ENCODE results near the gene CRLF1. TPM values are rescaled to one million over a fixed set of nuclear protein-coding genes. Genes with fewer than 3 reads are reported as not detected.
"Not testable (repeated sequence)": the region's sequence is repeated elsewhere in the genome, so short reads cannot be mapped to it uniquely, and the experiment has no call there.

CRLF1 gene
- total RNA-seq, 1 donor from 2014 or later: 23.4 TPM

- Histone ChIP-seq H3K4me3 (peak overlapping the region; percentile 16), H3K36me3 (no peaks in the 10 kb centered on the region), H3K27me3 (peaks cover 77% of the 10 kb centered on the region), H3K4me1 (peaks cover 21% of the 10 kb centered on the region), H3K9me3 (no peaks in the 10 kb centered on the region), H3K27ac (no peak overlapping the region)
- TF ChIP-seq CTCF (IDR thresholded peaks at IDR 0.05): no peak
- intact Hi-C loops (cut with DNase I): no loop called here
- no peak for DNase-seq
- ATAC-seq: no peak
These were observed 1.4 kb downstream of the CRLF1 start for GRCh38 chr19:18605196-18605545.

- Histone ChIP-seq H3K9me3 (no peaks in the 10 kb centered on the region), H3K27me3 (peaks cover 77% of the 10 kb centered on the region), H3K27ac (no peak overlapping the region), H3K4me1 (peaks cover 19% of the 10 kb centered on the region), H3K36me3 (no peaks in the 10 kb centered on the region), H3K4me3 (no peak overlapping the region)
- ATAC-seq (no peak), DNase-seq (no peak)
- intact Hi-C loops (cut with DNase I): no loop called here
- TF ChIP-seq CTCF (IDR thresholded peaks at IDR 0.05): no peak
These were observed 1.8 kb downstream of the CRLF1 start for GRCh38 chr19:18604820-18605159.

- H3K27me3 ChIP-seq: peaks cover 77% of the 10 kb centered on the region
- DNase-seq (no peak), ATAC-seq (no peak)
- H3K4me3 ChIP-seq: no peak overlapping the region
- H3K36me3 ChIP-seq: no peaks in the 10 kb centered on the region
- H3K9me3 ChIP-seq: no peaks in the 10 kb centered on the region
- no peak for TF ChIP-seq CTCF (IDR thresholded peaks at IDR 0.05)
- H3K4me1 ChIP-seq: peaks cover 18% of the 10 kb centered on the region
- intact Hi-C loops (cut with DNase I): no loop called here
- no peak overlapping the region for H3K27ac ChIP-seq
These were observed 2.4 kb downstream of the CRLF1 start for GRCh38 chr19:18603958-18604819.

- intact Hi-C loops (cut with DNase I): no loop called here
- peaks cover 75% of the 10 kb centered on the region for H3K27me3 ChIP-seq
These were observed 3.2 kb downstream of the CRLF1 start for GRCh38 chr19:18603255-18603957.

GRCh38 chr19:18601875-18602274, 4.7 kb downstream of the CRLF1 start:
- intact Hi-C loops (cut with DNase I): no loop called here
- no peak overlapping the region for H3K27ac ChIP-seq
- H3K27me3 ChIP-seq: peaks cover 63% of the 10 kb centered on the region
- peaks cover 8% of the 10 kb centered on the region for H3K4me1 ChIP-seq
- no peaks in the 10 kb centered on the region for H3K36me3 ChIP-seq
- no peak overlapping the region for H3K4me3 ChIP-seq
- no peak for TF ChIP-seq CTCF (IDR thresholded peaks at IDR 0.05)
- H3K9me3 ChIP-seq: no peaks in the 10 kb centered on the region
- ATAC-seq: no peak
- DNase-seq: no peak

More at GRCh38 chr19:18603255-18603957, 3.2 kb downstream of the CRLF1 start:
- ATAC-seq (peak; percentile 11), DNase-seq (no peak)
- Histone ChIP-seq H3K4me1 (peaks cover 18% of the 10 kb centered on the region), H3K36me3 (no peaks in the 10 kb centered on the region), H3K27ac (no peak overlapping the region), H3K9me3 (no peaks in the 10 kb centered on the region), H3K4me3 (no peak overlapping the region)
- peak; percentile 30 for TF ChIP-seq CTCF (IDR thresholded peaks at IDR 0.05)

GRCh38 chr19:18600692-18601397, 5.8 kb downstream of the CRLF1 start:
- H3K4me3 ChIP-seq; DNase-seq; ATAC-seq; H3K4me1 ChIP-seq; H3K36me3 ChIP-seq; H3K27ac ChIP-seq; H3K9me3 ChIP-seq; intact Hi-C loops (cut with DNase I): not testable (repeated sequence)
- H3K27me3 ChIP-seq: peaks cover 58% of the 10 kb centered on the region
